Mesenchymal stem cell (in vitro differentiated cells and primary cell): ENCODE results near the gene PBX2.
A peak's percentile ranks its signal among the peaks of the same experiment; 100 is the strongest.

Experiments used
- DNase-seq: peaks from one replicate; pipeline ENCODE4 v3.0.0-alpha.2; 2013
- H2AFZ ChIP-seq: one replicate; pipeline ENCODE4 v1.6.1; 2013; ENCODE audit warnings: low read depth, mild to moderate bottlenecking, control low read depth, inconsistent platforms, low read length, moderate library complexity
- H2AK5ac ChIP-seq: 2 replicates; pipeline ENCODE4 v1.6.1; 2013; ENCODE audit warnings: low read length, moderate library complexity, mild to moderate bottlenecking, inconsistent platforms; ENCODE audit not compliant: severe bottlenecking
- H2BK120ac ChIP-seq: one replicate; pipeline ENCODE4 v1.6.1; 2013; ENCODE audit warnings: low read depth, mild to moderate bottlenecking, inconsistent platforms, low read length, moderate library complexity
- H2BK12ac ChIP-seq, 2 experiments: one replicate each; pipeline ENCODE4 v1.6.1; 2013; ENCODE audit warnings: inconsistent platforms in 2 of 2, low read length in 2 of 2, mild to moderate bottlenecking in 2 of 2, moderate library complexity in 2 of 2, control low read depth in 1 of 2
- H2BK15ac ChIP-seq: one replicate; pipeline ENCODE4 v1.6.1; 2013; ENCODE audit warnings: mild to moderate bottlenecking, low read depth, inconsistent platforms; ENCODE audit not compliant: poor library complexity, severe bottlenecking
- H2BK5ac ChIP-seq: 2 replicates; pipeline ENCODE4 v1.6.1; 2013; ENCODE audit warnings: low read depth, mild to moderate bottlenecking, low read length, control low read depth, inconsistent platforms; ENCODE audit not compliant: poor library complexity, severe bottlenecking
- H3K14ac ChIP-seq, 2 experiments: one replicate each; pipeline ENCODE4 v1.6.1; 2013; ENCODE audit warnings: inconsistent platforms in 2 of 2, low read length in 2 of 2, control low read depth in 1 of 2, mild to moderate bottlenecking in 1 of 2, moderate library complexity in 1 of 2
- H3K18ac ChIP-seq, 2 experiments: one replicate each; pipeline ENCODE4 v1.6.1; 2013; ENCODE audit warnings: inconsistent platforms in 2 of 2, low read length in 2 of 2, control low read depth in 1 of 2, low read depth in 1 of 2, mild to moderate bottlenecking in 1 of 2
- H3K23ac ChIP-seq, 2 experiments: one replicate each; pipeline ENCODE4 v1.6.1; 2013; ENCODE audit warnings: inconsistent platforms in 2 of 2, low read length in 2 of 2, mild to moderate bottlenecking in 2 of 2, moderate library complexity in 2 of 2, control low read depth in 1 of 2
- H3K27ac ChIP-seq: 2 replicates; pipeline ENCODE4 v1.5.1; 2013; ENCODE audit warnings: mild to moderate bottlenecking, moderate library complexity, low read length, control low read depth, inconsistent platforms; ENCODE audit not compliant: poor library complexity, severe bottlenecking
- H3K27me3 ChIP-seq, 2 experiments: 2 replicates each; pipeline versions ENCODE4 v1.6.1 to v1.7.0; 2013; ENCODE audit warnings: low read length in 2 of 2, mild to moderate bottlenecking in 2 of 2, moderate library complexity in 2 of 2, control low read depth in 1 of 2, inconsistent platforms in 1 of 2; ENCODE audit not compliant: control insufficient read depth in 1 of 2, insufficient read depth in 1 of 2
- H3K36me3 ChIP-seq, 2 experiments: 2 replicates each; pipeline versions ENCODE4 v1.6.1 to v1.7.0; 2013; ENCODE audit warnings: low read length in 2 of 2, control low read depth in 1 of 2, inconsistent platforms in 1 of 2, low read depth in 1 of 2, mild to moderate bottlenecking in 1 of 2; ENCODE audit not compliant: insufficient read depth in 2 of 2, control insufficient read depth in 1 of 2
- H3K4ac ChIP-seq, 2 experiments: one replicate each; pipeline ENCODE4 v1.6.1; 2013; ENCODE audit warnings: inconsistent platforms in 2 of 2, low read length in 2 of 2, mild to moderate bottlenecking in 2 of 2, moderate library complexity in 2 of 2, control low read depth in 1 of 2, low read depth in 1 of 2
- H3K4me1 ChIP-seq: 2 replicates; pipeline ENCODE4 v1.6.1; 2013; ENCODE audit warnings: low read depth, low read length, control low read depth; ENCODE audit not compliant: control insufficient read depth, insufficient read depth
- H3K4me2 ChIP-seq: 2 replicates; pipeline ENCODE4 v1.6.1; 2013; ENCODE audit warnings: low read length, mild to moderate bottlenecking, inconsistent platforms; ENCODE audit not compliant: poor library complexity, severe bottlenecking
- H3K4me3 ChIP-seq, 2 experiments: 2 replicates each; pipeline versions ENCODE4 v1.5.1 to v1.7.0; 2013; ENCODE audit warnings: low read length in 2 of 2, mild to moderate bottlenecking in 2 of 2, control low read depth in 1 of 2, low read depth in 1 of 2; ENCODE audit not compliant: insufficient read depth in 1 of 2
- H3K79me1 ChIP-seq: replicated peaks from 2 replicates; pipeline ENCODE4 v1.6.1; 2013; ENCODE audit warnings: mild to moderate bottlenecking, control low read depth, low read length, inconsistent platforms; ENCODE audit not compliant: poor library complexity, severe bottlenecking
- H3K9ac ChIP-seq: 2 replicates; pipeline ENCODE4 v1.7.0; 2013; ENCODE audit warnings: mild to moderate bottlenecking, low read length, moderate library complexity
- H3K9me3 ChIP-seq: 2 replicates; pipeline ENCODE4 v1.7.0; 2013; ENCODE audit warnings: mild to moderate bottlenecking, low read length; ENCODE audit not compliant: control insufficient read depth
- H4K8ac ChIP-seq: one replicate; pipeline ENCODE4 v1.6.1; 2013; ENCODE audit warnings: inconsistent platforms, mild to moderate bottlenecking, low read length, moderate library complexity
- H4K91ac ChIP-seq: one replicate; pipeline ENCODE4 v1.6.1; 2013; ENCODE audit warnings: mild to moderate bottlenecking, low read length, inconsistent platforms
- whole genome bisulfite sequencing: methylation state at CpG from one replicate; pipeline ENCODE4 v1.1.7; 2013; ENCODE audit warnings: mixed read lengths; 5-methylcytosine and 5-hydroxymethylcytosine counted together

The PBX2 gene

DNA sequence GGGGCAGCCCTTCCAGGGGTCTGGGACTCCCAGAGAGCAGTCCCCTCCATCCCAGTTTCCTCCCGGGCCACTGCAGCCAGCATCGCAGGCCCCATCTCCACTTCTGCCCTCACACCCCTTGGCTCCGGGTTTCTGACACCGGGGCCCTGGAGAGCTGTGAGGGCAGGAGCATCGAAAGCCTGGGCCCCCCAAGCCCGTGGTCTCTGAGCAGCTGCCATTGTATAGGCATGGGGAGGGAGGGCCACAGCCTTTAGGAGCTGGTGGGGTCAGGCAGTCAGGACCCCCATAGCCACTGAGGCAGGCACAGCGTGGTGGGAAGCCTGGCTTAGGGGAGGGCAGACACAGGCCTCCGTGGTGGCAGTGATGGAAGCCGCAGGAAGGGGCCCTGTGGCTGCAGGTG lies 12.2 kb upstream of the PBX2 start:
- Histone ChIP-seq H4K91ac (no peak overlapping the region), H2BK15ac (no peak overlapping the region), H3K23ac (no peak overlapping the region), H3K4me1 (peaks cover 8% of the 10 kb centered on the region), H3K4ac (no peak overlapping the region), H3K9ac (no peak overlapping the region), H2BK12ac (no peak overlapping the region), H2AK5ac (no peak overlapping the region), H3K36me3 (no peaks in the 10 kb centered on the region), H2BK120ac (no peak overlapping the region), H3K18ac (no peak overlapping the region), H3K27me3 (peaks cover 16 to 34% of the 10 kb centered on the region in 2 experiments), H3K4me2 (no peak overlapping the region), H2AFZ (no peak overlapping the region), H4K8ac (no peak overlapping the region), H3K4me3 (no peak overlapping the region), H3K14ac (peak overlapping the region in 1 of 2 experiments; percentile 83), H3K79me1 (no peaks in the 10 kb centered on the region), H3K9me3 (no peaks in the 10 kb centered on the region), H3K27ac (no peak overlapping the region), H2BK5ac (no peak overlapping the region)
- 93% methylated on average over 9 of the region's 9 CpGs for WGBS
- DNase-seq = no peak

- Histone ChIP-seq H4K91ac (no peak overlapping the region), H3K23ac (no peak overlapping the region), H2BK15ac (no peak overlapping the region), H2AK5ac (no peak overlapping the region), H3K27ac (no peak overlapping the region), H3K27me3 (peaks cover 16 to 34% of the 10 kb centered on the region in 2 experiments), H3K79me1 (no peaks in the 10 kb centered on the region), H3K9me3 (no peaks in the 10 kb centered on the region), H2BK12ac (no peak overlapping the region), H3K18ac (no peak overlapping the region), H3K14ac (no peak overlapping the region), H2BK5ac (no peak overlapping the region), H3K36me3 (no peaks in the 10 kb centered on the region), H3K4ac (no peak overlapping the region), H3K4me2 (no peak overlapping the region), H3K4me3 (no peak overlapping the region), H2BK120ac (no peak overlapping the region), H4K8ac (no peak overlapping the region), H3K9ac (no peak overlapping the region), H2AFZ (no peak overlapping the region), H3K4me1 (peaks cover 18% of the 10 kb centered on the region)
- WGBS = 90% methylated on average over 12 of the region's 13 CpGs
- DNase-seq = no peak
Observed at GRCh38 chr6:32200711-32201475, 10.9 kb upstream of the PBX2 start.

DNA sequence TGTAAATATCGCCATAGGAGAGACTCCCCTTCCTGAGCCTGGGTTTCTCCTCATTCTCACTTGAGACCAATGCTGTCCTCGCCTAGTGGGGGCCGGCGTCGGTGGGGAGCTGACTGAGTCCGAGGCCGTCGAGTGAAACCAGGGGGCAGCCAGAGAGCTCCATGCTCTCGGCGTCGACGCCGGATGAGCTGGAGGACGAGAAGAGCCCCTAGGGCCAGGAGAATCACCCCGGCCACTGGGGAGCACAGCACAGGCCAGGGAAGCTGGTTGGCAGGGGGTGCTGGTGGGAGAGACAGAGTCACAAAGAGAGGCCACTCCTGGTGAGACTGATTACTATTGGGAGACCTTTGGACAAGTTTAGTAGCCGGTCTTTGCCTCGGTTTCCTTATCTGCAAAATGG lies 8.9 kb upstream of the PBX2 start:
- Histone ChIP-seq H4K91ac (no peak overlapping the region), H3K23ac (no peak overlapping the region), H3K79me1 (no peaks in the 10 kb centered on the region), H3K27me3 (peaks cover 10 to 27% of the 10 kb centered on the region in 2 experiments), H3K9me3 (no peaks in the 10 kb centered on the region), H3K4ac (no peak overlapping the region), H3K18ac (no peak overlapping the region), H3K4me2 (no peak overlapping the region), H2BK120ac (no peak overlapping the region), H3K4me1 (peaks cover 16% of the 10 kb centered on the region), H2BK5ac (no peak overlapping the region), H4K8ac (no peak overlapping the region), H3K9ac (no peak overlapping the region), H3K14ac (no peak overlapping the region), H3K36me3 (no peaks in the 10 kb centered on the region), H2BK15ac (no peak overlapping the region), H3K27ac (no peak overlapping the region), H2AK5ac (no peak overlapping the region), H3K4me3 (no peak overlapping the region), H2AFZ (no peak overlapping the region), H2BK12ac (no peak overlapping the region)
- WGBS = 93% methylated on average over 17 of the region's 17 CpGs
- DNase-seq = no peak

- Histone ChIP-seq H3K36me3 (no peaks in the 10 kb centered on the region), H3K18ac (no peak overlapping the region), H3K27me3 (peaks cover 8 to 21% of the 10 kb centered on the region in 2 experiments), H3K4me1 (peaks cover 12% of the 10 kb centered on the region), H3K4me2 (no peak overlapping the region), H3K14ac (no peak overlapping the region), H3K27ac (no peak overlapping the region), H3K4ac (no peak overlapping the region), H2BK120ac (no peak overlapping the region), H2AFZ (no peak overlapping the region), H3K9me3 (no peaks in the 10 kb centered on the region), H2AK5ac (no peak overlapping the region), H2BK5ac (no peak overlapping the region), H3K79me1 (no peaks in the 10 kb centered on the region), H3K23ac (no peak overlapping the region), H2BK12ac (no peak overlapping the region), H4K91ac (no peak overlapping the region), H4K8ac (no peak overlapping the region), H3K4me3 (no peak overlapping the region), H3K9ac (no peak overlapping the region), H2BK15ac (no peak overlapping the region)
- WGBS = 94% methylated on average over 2 of the region's 3 CpGs
- no peak for DNase-seq
Observed at GRCh38 chr6:32198345-32198696, 8.3 kb upstream of the PBX2 start.
